Astrocyte of the spinal cord (primary cell): ENCODE results near the gene HDLBP.
A peak's percentile ranks its signal among the peaks of the same experiment; 100 is the strongest.
"Not testable (repeated sequence)": the region's sequence is repeated elsewhere in the genome, so short reads cannot be mapped to it uniquely, and the experiment has no call there.

ENCODE experiments used
- DNase-seq: peaks from one replicate; pipeline ENCODE4 v3.0.0; 2011; ENCODE audit warnings: low read depth, low spot score
- H3K4me3 ChIP-seq: 2 replicates; pipeline ENCODE4 v1.5.1; 2011; ENCODE audit warnings: low read depth, mild to moderate bottlenecking, low read length, moderate library complexity
- in situ Hi-C: cut with HindIII; loops from 2 replicates; pipeline ENCODE4 v1.10.0; 2017; ENCODE audit warnings: low sequenced_read_pairs
- TF ChIP-seq, protein P1 (sequence below): IDR thresholded peaks from 2 replicates; pipeline ENCODE4 v1.5.1; 2012; ENCODE audit warnings: low read depth, mild to moderate bottlenecking, low read length, inconsistent platforms

The HDLBP gene

GRCh38 chr2:241321033-241321432 lies 5.6 kb upstream of the HDLBP start:
- TF ChIP-seq, protein P1, sequence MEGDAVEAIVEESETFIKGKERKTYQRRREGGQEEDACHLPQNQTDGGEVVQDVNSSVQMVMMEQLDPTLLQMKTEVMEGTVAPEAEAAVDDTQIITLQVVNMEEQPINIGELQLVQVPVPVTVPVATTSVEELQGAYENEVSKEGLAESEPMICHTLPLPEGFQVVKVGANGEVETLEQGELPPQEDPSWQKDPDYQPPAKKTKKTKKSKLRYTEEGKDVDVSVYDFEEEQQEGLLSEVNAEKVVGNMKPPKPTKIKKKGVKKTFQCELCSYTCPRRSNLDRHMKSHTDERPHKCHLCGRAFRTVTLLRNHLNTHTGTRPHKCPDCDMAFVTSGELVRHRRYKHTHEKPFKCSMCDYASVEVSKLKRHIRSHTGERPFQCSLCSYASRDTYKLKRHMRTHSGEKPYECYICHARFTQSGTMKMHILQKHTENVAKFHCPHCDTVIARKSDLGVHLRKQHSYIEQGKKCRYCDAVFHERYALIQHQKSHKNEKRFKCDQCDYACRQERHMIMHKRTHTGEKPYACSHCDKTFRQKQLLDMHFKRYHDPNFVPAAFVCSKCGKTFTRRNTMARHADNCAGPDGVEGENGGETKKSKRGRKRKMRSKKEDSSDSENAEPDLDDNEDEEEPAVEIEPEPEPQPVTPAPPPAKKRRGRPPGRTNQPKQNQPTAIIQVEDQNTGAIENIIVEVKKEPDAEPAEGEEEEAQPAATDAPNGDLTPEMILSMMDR, result no peak
- DNase-seq, result no peak
- in situ Hi-C loops, result no loop called here
- H3K4me3 ChIP-seq, result no peak overlapping the region

DNA sequence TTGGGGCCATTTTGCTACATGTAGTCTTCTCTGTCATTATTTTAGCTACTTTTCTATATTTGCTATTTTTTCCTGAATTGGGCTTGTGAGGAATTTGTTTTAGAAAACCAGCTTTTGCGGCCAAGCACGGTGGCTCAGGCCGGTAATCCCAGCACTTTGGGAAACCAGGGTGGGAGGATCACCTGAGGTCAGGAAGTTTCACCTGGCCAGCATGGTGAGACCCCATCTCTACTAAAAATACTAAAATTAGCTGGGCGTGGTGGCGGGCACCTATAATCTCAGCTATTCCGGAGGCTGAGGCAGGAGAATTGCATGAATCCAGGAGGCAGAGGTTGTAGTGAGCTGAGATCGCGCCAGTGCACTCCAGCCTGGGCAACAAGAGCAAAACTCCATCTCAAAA lies 4.9 kb upstream of the HDLBP start:
- no peak overlapping the region for H3K4me3 ChIP-seq
- no peak for DNase-seq
- in situ Hi-C loops, result no loop called here
- TF ChIP-seq, protein P1, result no peak

DNA sequence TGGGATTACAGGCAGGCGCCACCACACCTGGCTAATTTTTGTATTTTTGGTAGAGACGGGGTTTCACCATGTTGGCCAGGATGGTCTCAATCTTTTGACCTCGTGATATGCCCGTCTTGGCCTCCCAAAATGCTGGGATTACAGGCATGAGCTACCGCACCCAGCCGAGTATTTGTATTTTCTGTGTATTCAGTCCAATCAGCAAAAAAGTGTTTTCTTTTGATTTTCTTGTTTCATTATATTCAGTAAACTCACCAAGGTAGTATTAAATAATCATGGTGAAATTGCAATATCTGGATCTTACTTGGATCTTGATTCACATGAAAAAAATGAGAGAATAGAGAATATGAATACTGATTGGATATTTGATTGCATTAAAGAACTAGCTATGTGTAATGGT lies 3.4 kb upstream of the HDLBP start:
- DNase-seq, in situ Hi-C loops, H3K4me3 ChIP-seq: not testable (repeated sequence)

- H3K4me3 ChIP-seq, result peak overlapping the region; percentile 90
- TF ChIP-seq, protein P1, result no peak
- in situ Hi-C loops, result no loop called here
- DNase-seq, result no peak
Measured at GRCh38 chr2:241317391-241317790, 1.9 kb upstream of the HDLBP start.

- DNase-seq, result no peak
- TF ChIP-seq, protein P1, result no peak
- H3K4me3 ChIP-seq, result peak overlapping the region; percentile 90
- in situ Hi-C loops, result no loop called here
Measured at GRCh38 chr2:241316825-241317224, 1.4 kb upstream of the HDLBP start.

DNA sequence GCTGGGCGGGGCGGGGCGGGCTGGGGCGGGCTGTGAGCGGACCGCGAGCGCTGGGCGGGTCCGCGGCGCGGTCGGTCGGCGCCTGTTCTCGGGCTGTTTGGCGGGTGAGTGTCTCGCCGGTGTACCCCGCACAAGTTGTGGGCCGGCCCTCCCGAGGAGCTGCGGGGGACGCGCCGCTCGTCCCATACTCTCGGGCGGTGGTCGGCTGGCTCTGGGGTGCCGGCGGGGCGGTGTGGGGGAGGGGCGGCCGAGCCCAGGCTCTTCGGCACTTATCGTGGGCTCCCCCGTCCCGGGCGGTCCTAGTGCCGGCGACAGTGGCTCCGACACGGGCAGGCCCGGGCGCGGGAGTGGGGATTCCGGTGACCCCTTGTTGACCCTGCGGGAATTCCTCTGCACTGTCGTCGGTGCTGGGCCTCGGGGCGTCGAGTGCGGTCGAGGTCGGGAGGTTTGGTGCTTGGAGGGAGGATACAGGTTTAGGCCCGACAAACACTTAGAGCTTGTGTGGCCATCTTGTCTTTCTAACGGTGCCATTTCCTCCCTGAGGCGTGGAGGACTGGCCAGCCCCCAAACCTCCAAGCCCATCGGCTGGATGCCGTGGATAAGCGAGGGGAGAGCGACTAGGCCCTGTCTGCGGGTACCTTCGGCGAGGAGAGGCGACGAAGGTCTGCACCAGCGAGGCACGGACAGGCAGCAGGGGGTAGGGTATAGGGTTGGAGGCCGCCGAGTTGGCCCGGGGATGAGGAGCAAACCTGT lies 583 bp upstream of the HDLBP start, which contains the start of gene SEPTIN2:
SEPTIN2 (plus strand) TSS at position 47 of the 753 bp plus-strand sequence. CDS start 8,308 bp downstream, outside the sequence.
- in situ Hi-C loops, result no loop called here
- H3K4me3 ChIP-seq, result peak within 1 kb of the TSS; percentile 90
- TF ChIP-seq, protein P1, result no peak
- peak; percentile 74 for DNase-seq

DNA sequence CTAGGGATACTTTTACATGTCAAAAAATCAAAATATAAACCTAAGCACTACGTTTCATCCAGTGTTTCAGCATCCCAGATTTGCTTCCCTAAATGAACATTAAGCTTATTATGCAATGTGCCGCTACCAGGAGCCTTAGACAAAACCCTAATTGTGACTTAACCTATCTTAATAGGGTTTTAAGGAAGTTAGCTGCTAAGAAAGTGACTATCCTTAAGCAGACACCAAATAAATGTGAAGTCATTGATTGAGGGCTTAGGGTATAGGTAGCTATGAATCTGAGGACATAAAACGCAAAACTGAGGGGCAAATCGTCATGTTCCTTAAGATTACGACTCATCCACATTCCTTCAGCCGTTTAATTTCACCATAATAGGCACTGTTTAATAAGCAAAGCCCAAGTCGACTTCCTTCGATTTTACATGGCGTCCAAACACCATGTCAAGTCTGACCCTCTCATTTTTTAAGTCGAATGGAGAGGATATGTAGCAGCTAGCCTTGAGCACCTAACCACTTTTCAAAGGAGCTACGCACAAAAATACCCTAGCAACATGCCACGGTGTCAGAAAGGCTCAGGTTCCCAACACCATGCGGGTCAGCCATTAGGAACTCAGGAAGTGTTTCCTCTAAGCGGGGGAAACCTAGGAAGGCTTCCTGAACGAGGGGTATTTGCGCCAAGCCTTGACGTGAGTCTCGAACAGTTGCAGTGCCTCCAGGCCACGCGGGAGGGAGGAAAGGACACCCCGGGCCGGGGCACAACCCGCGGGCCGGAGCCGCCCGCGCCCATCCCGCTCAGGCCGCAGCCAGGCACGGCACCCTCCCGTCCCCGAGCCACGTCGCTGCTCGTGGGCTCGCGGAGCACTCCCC lies 1.0 kb downstream of the HDLBP start:
- in situ Hi-C loops, result no loop called here
- peak; percentile 64 for DNase-seq
- peak overlapping the region; percentile 90 for H3K4me3 ChIP-seq
- TF ChIP-seq, protein P1, result no peak
